GM12878 (cell line): Measurements from ENCODE around the gene S100G.

Experiments used
- BMI1 ChIP-seq: fragments of 450-650 bp; IDR thresholded peaks from 2 replicates; pipeline ENCODE4 v1.6.1; 2016; ENCODE audit warnings: mild to moderate bottlenecking, moderate library complexity, borderline replicate concordance
- ELK1 ChIP-seq: IDR thresholded peaks from 2 replicates; pipeline ENCODE4 v1.6.1; 2012; ENCODE audit warnings: low read depth, low read length, improper control_type of control experiment
- POLR2A ChIP-seq: IDR thresholded peaks from 2 replicates; pipeline ENCODE4 v1.6.1; 2011; ENCODE audit warnings: low read depth, mild to moderate bottlenecking, low read length
- PRDM15 ChIP-seq: fragments of 450-650 bp; formaldehyde crosslinking; IDR thresholded peaks from 2 replicates; pipeline ENCODE4 v1.4.0; 2020; ENCODE audit warnings: mild to moderate bottlenecking, moderate library complexity
- SPI1 ChIP-seq: IDR thresholded peaks from 2 replicates; pipeline ENCODE4 v1.6.1; 2011; ENCODE audit warnings: low read depth, mild to moderate bottlenecking, low read length, moderate library complexity, borderline replicate concordance; ENCODE audit not compliant: insufficient read depth

GRCh38 chrX:16654093-16654492 is 4.1 kb downstream of the S100G start:
- TF ChIP-seq PRDM15 (CRISPR knock-in tag): no peak
- no peak for TF ChIP-seq ELK1
- TF ChIP-seq BMI1: no peak
- no peak for TF ChIP-seq SPI1
- TF ChIP-seq POLR2A: no peak
